H1 (cell line): ENCODE measurements around the gene GTPBP6. TPM values are rescaled to one million over a fixed set of nuclear protein-coding genes. Genes with fewer than 3 reads are reported as not detected.

Experiments
- CTCF ChIA-PET: fragments of 300-600 bp; sonication (Branson Sonifier 250); formaldehyde crosslinking; loops from one replicate; lab custom pipeline; 2021; ENCODE audit not compliant: partially characterized antibody; lab: Charles Lee
- POLR2A ChIA-PET: fragments of 300-600 bp; sonication (Branson Sonifier 250); formaldehyde crosslinking; loops from one replicate; lab custom pipeline; 2021; ENCODE audit warnings: inconsistent platforms; ENCODE audit not compliant: partially characterized antibody; lab: Charles Lee
- DNase-seq, 2 experiments: peaks; one replicate each; pipeline versions ENCODE4 v3.0.0 to v3.0.0-alpha.2; 2010 to 2022; ENCODE audit warnings: low spot score in 2 of 2, low read depth in 1 of 2, mixed read lengths in 1 of 2
- FAIRE-seq: peaks from 2 replicates; lab custom pipeline; 2011; peaks lifted over from hg19 to GRCh38; lab: Jason Lieb, UNC
- H2AFZ ChIP-seq: 2 replicates; pipeline ENCODE4 v1.8.1; 2012; ENCODE audit warnings: low read length, inconsistent platforms
- H2AK5ac ChIP-seq: 2 replicates; pipeline ENCODE4 v1.6.1; 2013; ENCODE audit warnings: low read depth, low read length
- H2BK120ac ChIP-seq: replicated peaks from 2 replicates; pipeline ENCODE3; 2013; ENCODE audit warnings: low read depth, low read length, inconsistent platforms
- H2BK12ac ChIP-seq: 2 replicates; pipeline ENCODE4 v1.6.1; 2013; ENCODE audit warnings: low read depth, low read length
- H2BK15ac ChIP-seq: 2 replicates; pipeline ENCODE4 v1.6.1; 2013; ENCODE audit warnings: low read length
- H2BK20ac ChIP-seq: 2 replicates; pipeline ENCODE4 v1.6.1; 2013; ENCODE audit warnings: low read length
- H2BK5ac ChIP-seq: 2 replicates; pipeline ENCODE4 v1.6.1; 2013; ENCODE audit warnings: low read depth, low read length
- H3K14ac ChIP-seq: 2 replicates; pipeline ENCODE4 v1.6.1; 2013; ENCODE audit warnings: inconsistent platforms; ENCODE audit not compliant: insufficient read length
- H3K18ac ChIP-seq: 2 replicates; pipeline ENCODE4 v1.6.1; 2013; ENCODE audit warnings: low read length; ENCODE audit errors: extremely low read depth
- H3K23ac ChIP-seq: 2 replicates; pipeline ENCODE4 v1.6.1; 2013; ENCODE audit warnings: inconsistent platforms; ENCODE audit not compliant: insufficient read length
- H3K23me2 ChIP-seq: 2 replicates; pipeline ENCODE4 v1.6.1; 2013; ENCODE audit warnings: low read depth, low read length
- H3K27ac ChIP-seq: 2 replicates; pipeline ENCODE4 v1.6.1; 2011; ENCODE audit warnings: low read depth, low read length, inconsistent platforms
- H3K27me3 ChIP-seq, 4 experiments: replicated peaks in 1 of 4; 1 replicate in 1 of 4; 2 replicates in 3 of 4; pipeline versions ENCODE4 v1.6.1 to v1.8.1; 2011 to 2013; ENCODE audit warnings: low read length in 3 of 4, mild to moderate bottlenecking in 3 of 4, inconsistent platforms in 2 of 4, mixed read lengths in 2 of 4, moderate library complexity in 1 of 4; ENCODE audit not compliant: control insufficient read depth in 3 of 4, insufficient read depth in 3 of 4; ENCODE audit errors: extremely low read depth in 1 of 4
- H3K36me3 ChIP-seq, 4 experiments: 2 replicates each; pipeline versions ENCODE4 v1.6.1 to v1.8.1; 2011 to 2013; ENCODE audit warnings: mild to moderate bottlenecking in 4 of 4, low read length in 3 of 4, moderate library complexity in 2 of 4, control low read depth in 1 of 4, inconsistent platforms in 1 of 4; ENCODE audit not compliant: insufficient read depth in 4 of 4, control insufficient read depth in 2 of 4
- H3K4ac ChIP-seq: replicated peaks from 2 replicates; pipeline ENCODE3; 2013; ENCODE audit warnings: low read length, low read depth, mixed read lengths, inconsistent platforms; ENCODE audit not compliant: insufficient read length
- H3K4me1 ChIP-seq, 4 experiments: replicated peaks in 1 of 4; 1 replicate in 1 of 4; 2 replicates in 3 of 4; pipeline versions ENCODE4 v1.6.1 to v1.8.1; 2011 to 2013; ENCODE audit warnings: low read length in 3 of 4, inconsistent platforms in 2 of 4, mixed read lengths in 1 of 4; ENCODE audit not compliant: insufficient read depth in 4 of 4, control insufficient read depth in 3 of 4
- H3K4me2 ChIP-seq, 2 experiments: 2 replicates each; pipeline versions ENCODE4 v1.6.1 to v1.8.1; 2011 to 2013; ENCODE audit warnings: low read depth in 2 of 2, low read length in 2 of 2, control low read depth in 1 of 2, inconsistent platforms in 1 of 2, mild to moderate bottlenecking in 1 of 2; ENCODE audit not compliant: insufficient read depth in 1 of 2
- H3K4me3 ChIP-seq, 4 experiments: fragments of 200-600, 300-600 bp in 1 of 4; sonication (generic), shearing (Covaris generic), sonication (Bioruptor Twin) in 1 of 4; 2 replicates each; pipeline versions ENCODE4 v1.5.1 to v1.8.1; 2011 to 2016; ENCODE audit warnings: low read length in 4 of 4, low read depth in 3 of 4, control low read depth in 2 of 4, inconsistent platforms in 2 of 4, mild to moderate bottlenecking in 2 of 4, mixed read lengths in 1 of 4, moderate library complexity in 1 of 4; ENCODE audit not compliant: insufficient read depth in 2 of 4; ENCODE audit errors: extremely low read depth in 1 of 4
- H3K56ac ChIP-seq: replicated peaks from 2 replicates; pipeline ENCODE3; 2013; ENCODE audit warnings: low read depth, mild to moderate bottlenecking, mixed read lengths, low read length, inconsistent platforms; ENCODE audit not compliant: insufficient read length
- H3K79me1 ChIP-seq: 2 replicates; pipeline ENCODE4 v1.6.1; 2013; ENCODE audit warnings: low read depth, low read length, control low read depth
- H3K79me2 ChIP-seq, 2 experiments: 2 replicates each; pipeline versions ENCODE4 v1.6.1 to v1.8.1; 2012 to 2013; ENCODE audit warnings: low read length in 2 of 2, mild to moderate bottlenecking in 2 of 2, inconsistent platforms in 1 of 2; ENCODE audit not compliant: insufficient read depth in 2 of 2, control insufficient read depth in 1 of 2
- H3K9ac ChIP-seq, 4 experiments: replicated peaks in 1 of 4; 1 replicate in 1 of 4; 2 replicates in 3 of 4; pipeline versions ENCODE4 v1.6.1 to v1.8.1; 2011 to 2013; ENCODE audit warnings: low read depth in 3 of 4, low read length in 3 of 4, control low read depth in 2 of 4, mild to moderate bottlenecking in 2 of 4, moderate library complexity in 2 of 4, inconsistent platforms in 1 of 4; ENCODE audit errors: extremely low read depth in 1 of 4
- H3K9me3 ChIP-seq, 2 experiments: 2 replicates each; pipeline versions ENCODE4 v1.6.1 to v1.8.1; 2012 to 2013; ENCODE audit warnings: mild to moderate bottlenecking in 2 of 2, moderate library complexity in 2 of 2, control low read depth in 1 of 2, inconsistent platforms in 1 of 2, low read depth in 1 of 2, low read length in 1 of 2, mixed read lengths in 1 of 2; ENCODE audit not compliant: insufficient read depth in 2 of 2
- H4K20me1 ChIP-seq, 2 experiments: replicated peaks in 1 of 2; 2 replicates each; pipeline versions ENCODE3 to v1.8.1; 2011 to 2013; ENCODE audit warnings: inconsistent platforms in 2 of 2, low read length in 2 of 2, mild to moderate bottlenecking in 1 of 2; ENCODE audit not compliant: insufficient read depth in 2 of 2, control insufficient read depth in 1 of 2
- H4K5ac ChIP-seq: 2 replicates; pipeline ENCODE4 v1.6.1; 2013; ENCODE audit warnings: low read length, low read depth, mixed read lengths, inconsistent platforms; ENCODE audit not compliant: insufficient read length
- H4K8ac ChIP-seq: 2 replicates; pipeline ENCODE4 v1.8.0; 2013; ENCODE audit warnings: mild to moderate bottlenecking, moderate library complexity, low read length, inconsistent platforms; ENCODE audit not compliant: insufficient read depth; ENCODE audit errors: extremely low read depth
- H4K91ac ChIP-seq: replicated peaks from 2 replicates; pipeline ENCODE3; 2013; ENCODE audit warnings: low read length, mixed read lengths, inconsistent platforms; ENCODE audit not compliant: insufficient read length
- ATF2 ChIP-seq: IDR thresholded peaks from 2 replicates; pipeline ENCODE4 v1.6.1; 2012; ENCODE audit warnings: low read length, inconsistent platforms
- BACH1 ChIP-seq: IDR thresholded peaks from 2 replicates; pipeline ENCODE4 v1.6.1; 2012; ENCODE audit warnings: low read length, improper control_type of control experiment
- BCL11A ChIP-seq, 2 experiments: IDR thresholded peaks; one replicate each; pipeline ENCODE4 v1.6.1; 2011; ENCODE audit warnings: low read depth in 2 of 2, low read length in 2 of 2, mild to moderate bottlenecking in 2 of 2
- KDM1A ChIP-seq: fragments of 200-600, 300-600 bp; sonication (generic); IDR thresholded peaks from 2 replicates; pipeline ENCODE4 v1.7.1; 2016; ENCODE audit warnings: mild to moderate bottlenecking, low read length, borderline replicate concordance
- KDM5A ChIP-seq: fragments of 200-600 bp; IDR thresholded peaks from 2 replicates; pipeline ENCODE4 v1.7.1; 2012; ENCODE audit warnings: mild to moderate bottlenecking, low read length, inconsistent platforms, mixed read lengths
- TCF12 ChIP-seq: IDR thresholded peaks from 2 replicates; pipeline ENCODE4 v1.6.1; 2011; ENCODE audit warnings: low read depth, mild to moderate bottlenecking, low read length
- WGBS, 2 experiments: shearing (Covaris generic) in 1 of 2; methylation state at CpG; one replicate each; pipeline versions ENCODE4 v1.1.6 to v1.1.7; 2013 to 2015; ENCODE audit warnings: low lambda C conversion rate in 2 of 2, mixed read lengths in 2 of 2, inconsistent platforms in 1 of 2, low coverage in 1 of 2, missing lambda C conversion rate in 1 of 2; ENCODE audit not compliant: insufficient replicate concordance in 2 of 2, insufficient coverage in 1 of 2, insufficient read length in 1 of 2; ENCODE audit errors: extremely low coverage in 1 of 2, missing lambda C conversion rate in 1 of 2; 5-methylcytosine and 5-hydroxymethylcytosine counted together
- polyA plus RNA-seq, 7 experiments: library from polyadenylated mRNA; depleted of rRNA in 3 of 7; stranded (reverse) in 5 of 7; unstranded in 2 of 7; fragments of >200 nt in 5 of 7; fragments of 200-250 nt in 2 of 7; gene quantifications; 1 replicate in 5 of 7; 2 replicates in 1 of 7; 4 replicates in 1 of 7; pipeline versions ENCODE4 v1.2.1 to v1.2.3, GENCODE V29; 2011 to 2013; ENCODE audit warnings: missing spikeins in 2 of 7, mixed read lengths in 2 of 7
- total RNA-seq: library from RNA; stranded (reverse); fragmentation: NEBNext Ultra II Directional; extraction: Animal tissue kit (Norgen Biotek cat#: 25700); gene quantifications from 2 replicates; pipeline ENCODE4 v1.2.1, GENCODE V29; 2021
- TF ChIP-seq, protein P1 (sequence below): IDR thresholded peaks from 2 replicates; pipeline ENCODE4 v1.6.1; 2012; ENCODE audit warnings: inconsistent platforms

Gene GTPBP6
- total and polyA plus RNA-seq, 2 of the 8 experiments (the other 6 are each of a cell fraction or from before 2014, with no cell fraction given) = 33.9 to 57.1 TPM

DNA sequence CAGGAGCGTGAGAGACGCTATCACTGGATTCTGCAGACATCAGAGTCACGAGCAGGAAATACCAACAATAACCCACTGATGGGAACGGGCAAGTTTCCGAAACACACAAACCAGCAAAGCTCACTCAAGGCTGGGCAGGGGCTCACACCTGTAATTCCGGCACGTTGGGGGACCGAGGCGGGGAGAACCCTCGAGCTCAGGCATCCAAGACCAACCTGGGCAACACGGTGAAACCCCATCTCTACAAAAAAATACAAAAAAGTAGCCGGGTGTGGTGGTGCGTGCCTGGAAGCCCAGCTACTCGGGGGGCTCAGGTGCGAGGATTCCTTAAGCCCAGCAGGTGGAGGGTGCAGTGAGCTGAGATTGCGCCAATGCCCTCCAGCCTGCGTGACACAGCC is 17.2 kb upstream of the GTPBP6 start:
- Histone ChIP-seq H3K14ac (no peak overlapping the region), H2BK20ac (no peak overlapping the region), H3K56ac (no peak overlapping the region), H3K23ac (no peak overlapping the region), H2BK15ac (no peak overlapping the region), H3K79me1 (no peaks in the 10 kb centered on the region; the same call in 1 of the 2 replicates), H3K4me3 (no peak overlapping the region), H2AK5ac (no peak overlapping the region), H3K18ac (no peak overlapping the region; the same call in 1 of the 2 replicates), H3K23me2 (no peaks in the 10 kb centered on the region), H3K36me3 (peaks cover 5 to 40% (median 19%) of the 10 kb centered on the region in 4 experiments; a peak in 5 of 8 replicates), H3K4me1 (peaks cover 0 to 5% (median 2%) of the 10 kb centered on the region in 4 experiments; a peak in 3 of 7 replicates), H2AFZ (no peak overlapping the region), H3K27ac (no peak overlapping the region), H4K8ac (no peak overlapping the region; the same call in 1 of the 2 replicates), H3K79me2 (no peaks in the 10 kb centered on the region), H4K5ac (no peak overlapping the region), H2BK120ac (no peak overlapping the region), H4K20me1 (peaks cover 0 to 16% of the 10 kb centered on the region in 2 experiments), H3K9me3 (no peaks in the 10 kb centered on the region; a peak in 1 of 4 replicates), H4K91ac (no peak overlapping the region), H3K27me3 (peaks cover 0 to 2% (median 0%) of the 10 kb centered on the region in 4 experiments; a peak in 1 of 7 replicates), H2BK12ac (no peak overlapping the region), H3K9ac (no peak overlapping the region), H2BK5ac (no peak overlapping the region), H3K4ac (no peak overlapping the region), H3K4me2 (no peak overlapping the region)
- 90% methylated on average over 17 of the region's 17 CpGs; no CpG with 5 or more reads in 1 of the 2 experiments for WGBS, 2 experiments
- FAIRE-seq (no peak), DNase-seq (no peak)
- TF ChIP-seq, protein P1, sequence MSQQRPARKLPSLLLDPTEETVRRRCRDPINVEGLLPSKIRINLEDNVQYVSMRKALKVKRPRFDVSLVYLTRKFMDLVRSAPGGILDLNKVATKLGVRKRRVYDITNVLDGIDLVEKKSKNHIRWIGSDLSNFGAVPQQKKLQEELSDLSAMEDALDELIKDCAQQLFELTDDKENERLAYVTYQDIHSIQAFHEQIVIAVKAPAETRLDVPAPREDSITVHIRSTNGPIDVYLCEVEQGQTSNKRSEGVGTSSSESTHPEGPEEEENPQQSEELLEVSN = no peak
- TF ChIP-seq KDM5A (no peak), BACH1 (no peak), KDM1A (no peak), TCF12 (no peak), ATF2 (no peak), BCL11A (IDR thresholded peaks at IDR 0.05; ENCODE audit: low read depth in 2 of 2, low read length in 2 of 2) (no peak)
- POLR2A ChIA-PET = no interaction called here
- CTCF ChIA-PET = no interaction called here
